GM18507 (cell line): ENCODE measurements around the gene CD80.
A peak's percentile ranks its signal among the peaks of the same experiment; 100 is the strongest.

Source experiments
- DNase-seq: peaks from one replicate; pipeline ENCODE4 v3.0.0; 2011; ENCODE audit warnings: low read depth; ENCODE audit not compliant: insufficient read length; ENCODE audit errors: extremely low spot score
- FAIRE-seq: peaks from 2 replicates; lab custom pipeline; 2011; peaks lifted over from hg19 to GRCh38; lab: Jason Lieb, UNC

The CD80 gene

GRCh38 chr3:119508172-119508845 lies 51.1 kb downstream of the CD80 start:
- no peak for DNase-seq
- FAIRE-seq: peak; percentile 85

GRCh38 chr3:119507404-119507803 lies 52.0 kb downstream of the CD80 start:
- FAIRE-seq: no peak
- DNase-seq: no peak

GRCh38 chr3:119506631-119507030 lies 52.8 kb downstream of the CD80 start:
- no peak for DNase-seq
- FAIRE-seq: no peak

- no peak for FAIRE-seq
- DNase-seq: no peak
Observed at GRCh38 chr3:119500901-119501300, 58.5 kb downstream of the CD80 start.

GRCh38 chr3:119500265-119500664 lies 59.1 kb downstream of the CD80 start:
- FAIRE-seq (no peak), DNase-seq (no peak)

- DNase-seq (peak; percentile 97), FAIRE-seq (peak; percentile 96)
Observed at GRCh38 chr3:119498186-119499011, 61.0 kb downstream of the CD80 start, which contains the start of gene TIMMDC1. Gene TIMMDC1 (plus strand): TSS chr3:119498547. CDS start chr3:119498734, 187 bp downstream.

GRCh38 chr3:119497820-119498185 lies 61.6 kb downstream of the CD80 start:
- FAIRE-seq (no peak), DNase-seq (no peak)

- FAIRE-seq (no peak), DNase-seq (no peak)
Observed at GRCh38 chr3:119494597-119494996, 64.8 kb downstream of the CD80 start.

GRCh38 chr3:119492810-119493209 lies 66.6 kb downstream of the CD80 start:
- DNase-seq: no peak
- no peak for FAIRE-seq

GRCh38 chr3:119492128-119492527 lies 67.3 kb downstream of the CD80 start:
- DNase-seq (no peak), FAIRE-seq (no peak)

- DNase-seq: no peak
- no peak for FAIRE-seq
Observed at GRCh38 chr3:119490153-119490552, 69.3 kb downstream of the CD80 start.

GRCh38 chr3:119485563-119485962 lies 73.9 kb downstream of the CD80 start:
- FAIRE-seq: no peak

GRCh38 chr3:119483101-119483500 lies 76.3 kb downstream of the CD80 start:
- DNase-seq (no peak), FAIRE-seq (peak; percentile 26)

More at GRCh38 chr3:119485563-119485962, 73.9 kb downstream of the CD80 start:
- DNase-seq: no peak

- FAIRE-seq (peak; percentile 31), DNase-seq (no peak)
Observed at GRCh38 chr3:119481079-119481478, 78.3 kb downstream of the CD80 start.
